Thymus (tissue), 11 donors: ENCODE measurements around the gene FGF21. TPM values are rescaled to one million over a fixed set of nuclear protein-coding genes. Genes with fewer than 3 reads are reported as not detected.

ENCODE experiments used
- DNase-seq, 9 donors: peaks; one replicate each; pipeline ENCODE4 v3.0.0-alpha.2; 2013; ENCODE audit warnings: low spot score in 9 of 9, low read depth in 6 of 9, missing footprints in 1 of 9
- H3K27ac ChIP-seq, 2 donors: one replicate each; pipeline ENCODE4 v1.5.1; 2013; ENCODE audit warnings: control low read depth in 1 of 2, low read depth in 1 of 2, low read length in 1 of 2, mild to moderate bottlenecking in 1 of 2, moderate library complexity in 1 of 2
- H3K27me3 ChIP-seq, 2 donors: one replicate each; pipeline ENCODE4 v1.5.1; 2013; ENCODE audit warnings: low read length in 1 of 2; ENCODE audit not compliant: control insufficient read depth in 2 of 2, insufficient read depth in 1 of 2
- H3K36me3 ChIP-seq, 2 donors: one replicate each; pipeline ENCODE4 v1.5.1; 2013; ENCODE audit warnings: low read length in 1 of 2, mild to moderate bottlenecking in 1 of 2, moderate library complexity in 1 of 2; ENCODE audit not compliant: control insufficient read depth in 2 of 2, insufficient read depth in 2 of 2
- H3K4me1 ChIP-seq, 2 donors: one replicate each; pipeline ENCODE4 v1.5.1; 2013; ENCODE audit warnings: low read length in 2 of 2; ENCODE audit not compliant: control insufficient read depth in 2 of 2, insufficient read depth in 2 of 2
- H3K4me3 ChIP-seq, 2 donors: one replicate each; pipeline ENCODE4 v1.5.1; 2013; ENCODE audit warnings: low read length in 2 of 2, control low read depth in 1 of 2, mild to moderate bottlenecking in 1 of 2
- H3K9me3 ChIP-seq, 2 donors: one replicate each; pipeline ENCODE4 v1.5.1; 2013; ENCODE audit warnings: low read length in 1 of 2, mild to moderate bottlenecking in 1 of 2; ENCODE audit not compliant: control insufficient read depth in 2 of 2, insufficient read depth in 1 of 2
- WGBS: extraction: QIAGEN DNeasy Blood & Tissue Kit; methylation state at CpG from one replicate; pipeline ENCODE4 v1.1.7; 2013; 5-methylcytosine and 5-hydroxymethylcytosine counted together
- polyA plus RNA-seq: library from polyadenylated mRNA; stranded (reverse); fragments of 200-250 nt; gene quantifications from one replicate; pipeline ENCODE4 v1.2.3, GENCODE V29; 2013
- total RNA-seq: library from RNA; stranded (reverse); fragments of 120-200 nt; gene quantifications from one replicate; pipeline ENCODE4 v1.2.4, GENCODE V29; 2013
- donor health status: healthy.

The FGF21 gene
- total and polyA plus RNA-seq, 2 donors = 0.11 TPM; not detected in 1

GRCh38 chr19:48726556-48726955, 28.8 kb upstream of the FGF21 start:
- Histone ChIP-seq H3K4me3 (no peak overlapping the region), H3K9me3 (peaks cover 0 to 31% of the 10 kb centered on the region in 2 donors), H3K36me3 (peaks cover 0 to 2% of the 10 kb centered on the region in 2 donors), H3K4me1 (peaks cover 4 to 15% of the 10 kb centered on the region in 2 donors), H3K27ac (peak overlapping the region in 1 of 2 donors; percentile 43), H3K27me3 (no peaks in the 10 kb centered on the region)
- 51% methylated on average over 2 of the region's 2 CpGs for WGBS
- DNase-seq = peak in 1 of 9 donors; percentile 53

GRCh38 chr19:48728911-48729664, 26.2 kb upstream of the FGF21 start:
- Histone ChIP-seq H3K4me3 (no peak overlapping the region), H3K9me3 (peaks cover 0 to 31% of the 10 kb centered on the region in 2 donors), H3K27me3 (no peaks in the 10 kb centered on the region), H3K27ac (peak overlapping the region in 1 of 2 donors; percentile 70), H3K4me1 (peaks cover 4 to 15% of the 10 kb centered on the region in 2 donors), H3K36me3 (peaks cover 0 to 2% of the 10 kb centered on the region in 2 donors)
- DNase-seq = no peak
- 93% methylated on average over 77 of the region's 77 CpGs for WGBS

- WGBS = 94% methylated on average over 4 of the region's 4 CpGs
- no peaks in the 10 kb centered on the region for H3K27me3 ChIP-seq
Observed at GRCh38 chr19:48731452-48731851, 23.9 kb upstream of the FGF21 start.

GRCh38 chr19:48734625-48735024, 20.7 kb upstream of the FGF21 start:
- H3K4me1 ChIP-seq = peaks cover 5 to 11% of the 10 kb centered on the region in 2 donors
- no peak for DNase-seq
- H3K27ac ChIP-seq = no peak overlapping the region
- WGBS = 96% methylated on average over 9 of the region's 9 CpGs
- peaks cover 6 to 10% of the 10 kb centered on the region in 2 donors for H3K27me3 ChIP-seq
- peaks cover 0 to 6% of the 10 kb centered on the region in 2 donors for H3K9me3 ChIP-seq
- no peak overlapping the region for H3K4me3 ChIP-seq
- H3K36me3 ChIP-seq = no peaks in the 10 kb centered on the region

More at GRCh38 chr19:48731452-48731851, 23.9 kb upstream of the FGF21 start:
- H3K27ac ChIP-seq = no peak overlapping the region
- peaks cover 0 to 3% of the 10 kb centered on the region in 2 donors for H3K4me1 ChIP-seq
- peaks cover 0 to 16% of the 10 kb centered on the region in 2 donors for H3K9me3 ChIP-seq
- no peak overlapping the region for H3K4me3 ChIP-seq
- DNase-seq = no peak
- H3K36me3 ChIP-seq = no peaks in the 10 kb centered on the region

- no peak for DNase-seq
- Histone ChIP-seq H3K36me3 (no peaks in the 10 kb centered on the region), H3K4me3 (no peak overlapping the region), H3K27ac (no peak overlapping the region), H3K27me3 (peaks cover 11 to 15% of the 10 kb centered on the region in 2 donors), H3K9me3 (peaks cover 0 to 5% of the 10 kb centered on the region in 2 donors), H3K4me1 (peaks cover 8 to 16% of the 10 kb centered on the region in 2 donors)
- WGBS = 93% methylated on average over 38 of the region's 38 CpGs
Observed at GRCh38 chr19:48735031-48735615, 20.2 kb upstream of the FGF21 start.

GRCh38 chr19:48737360-48737998, 17.8 kb upstream of the FGF21 start:
- no peak for DNase-seq
- H3K27me3 ChIP-seq = peaks cover 21 to 37% of the 10 kb centered on the region in 2 donors
- H3K4me1 ChIP-seq = peaks cover 8 to 29% of the 10 kb centered on the region in 2 donors
- no peak overlapping the region for H3K4me3 ChIP-seq
- H3K36me3 ChIP-seq = no peaks in the 10 kb centered on the region
- no peak overlapping the region for H3K27ac ChIP-seq
- peaks cover 0 to 14% of the 10 kb centered on the region in 2 donors for H3K9me3 ChIP-seq
- WGBS = 91% methylated on average over 22 of the region's 22 CpGs

- H3K4me1 ChIP-seq = peaks cover 8 to 29% of the 10 kb centered on the region in 2 donors
- DNase-seq = peak in 8 of 9 donors; percentile 39 to 88 (median 72)
- 3% methylated on average over 96 of the region's 96 CpGs for WGBS
Observed at GRCh38 chr19:48738557-48739403, 16.5 kb upstream of the FGF21 start.

GRCh38 chr19:48739404-48740163, 15.7 kb upstream of the FGF21 start:
- WGBS = 7% methylated on average over 51 of the region's 51 CpGs
- Histone ChIP-seq H3K27me3 (peaks cover 21 to 52% of the 10 kb centered on the region in 2 donors), H3K27ac (no peak overlapping the region), H3K4me3 (peak overlapping the region in 1 of 2 donors; percentile 60), H3K4me1 (peaks cover 8 to 29% of the 10 kb centered on the region in 2 donors), H3K9me3 (peaks cover 0 to 14% of the 10 kb centered on the region in 2 donors), H3K36me3 (no peaks in the 10 kb centered on the region)
- DNase-seq = no peak

More at GRCh38 chr19:48738557-48739403, 16.5 kb upstream of the FGF21 start:
- H3K4me3 ChIP-seq = peak overlapping the region in 1 of 2 donors; percentile 60
- peak overlapping the region in 1 of 2 donors; percentile 69 for H3K27ac ChIP-seq
- peaks cover 21 to 43% of the 10 kb centered on the region in 2 donors for H3K27me3 ChIP-seq
- peaks cover 0 to 14% of the 10 kb centered on the region in 2 donors for H3K9me3 ChIP-seq
- H3K36me3 ChIP-seq = no peaks in the 10 kb centered on the region
